ENCODE data around the gene ALDH16A1. TPM values are rescaled to one million over a fixed set of nuclear protein-coding genes. Genes with fewer than 3 reads are reported as not detected.

Gene ALDH16A1
- total and polyA plus RNA-seq, 2 donors (not counting 1 experiment from before 2014, with no cell fraction given) = 2.4 to 24.9 TPM

- Histone ChIP-seq H3K36me3 (ENCODE audit: control insufficient read depth, insufficient read depth, low read length) (no peaks in the 10 kb centered on the region), H3K4me1 (ENCODE audit: control insufficient read depth, extremely low read depth, insufficient read depth, low read length) (no peaks in the 10 kb centered on the region), H3K27ac (ENCODE audit: insufficient read depth, low read length) (no peak overlapping the region), H3K4me3 (replicated peaks in 1 of 4; ENCODE audit: control extremely low read depth in 1 of 4, insufficient read depth in 1 of 4, low read depth in 3 of 4, low read length in 4 of 4) (no peak overlapping the region), H3K9ac (ENCODE audit: insufficient read depth, low read length) (no peak overlapping the region), H3K9me3 (ENCODE audit: control insufficient read depth, insufficient read depth, low read depth, low read length) (no peaks in the 10 kb centered on the region), H3K79me2 (ENCODE audit: control insufficient read depth, insufficient read depth, low read length) (no peaks in the 10 kb centered on the region), H4K20me1 (ENCODE audit: control insufficient read depth, extremely low read depth, insufficient read depth, low read length) (no peaks in the 10 kb centered on the region), H3K27me3 (ENCODE audit: control insufficient read depth, insufficient read depth, low read length) (peaks cover 29% of the 10 kb centered on the region), H3K4me2 (ENCODE audit: extremely low read depth, insufficient read depth, low read length) (no peak overlapping the region), H2AFZ (ENCODE audit: low read length) (no peak overlapping the region)
- DNase-seq (ENCODE audit: low read depth in 2 of 2) = no peak
- TF ChIP-seq, protein P1, sequence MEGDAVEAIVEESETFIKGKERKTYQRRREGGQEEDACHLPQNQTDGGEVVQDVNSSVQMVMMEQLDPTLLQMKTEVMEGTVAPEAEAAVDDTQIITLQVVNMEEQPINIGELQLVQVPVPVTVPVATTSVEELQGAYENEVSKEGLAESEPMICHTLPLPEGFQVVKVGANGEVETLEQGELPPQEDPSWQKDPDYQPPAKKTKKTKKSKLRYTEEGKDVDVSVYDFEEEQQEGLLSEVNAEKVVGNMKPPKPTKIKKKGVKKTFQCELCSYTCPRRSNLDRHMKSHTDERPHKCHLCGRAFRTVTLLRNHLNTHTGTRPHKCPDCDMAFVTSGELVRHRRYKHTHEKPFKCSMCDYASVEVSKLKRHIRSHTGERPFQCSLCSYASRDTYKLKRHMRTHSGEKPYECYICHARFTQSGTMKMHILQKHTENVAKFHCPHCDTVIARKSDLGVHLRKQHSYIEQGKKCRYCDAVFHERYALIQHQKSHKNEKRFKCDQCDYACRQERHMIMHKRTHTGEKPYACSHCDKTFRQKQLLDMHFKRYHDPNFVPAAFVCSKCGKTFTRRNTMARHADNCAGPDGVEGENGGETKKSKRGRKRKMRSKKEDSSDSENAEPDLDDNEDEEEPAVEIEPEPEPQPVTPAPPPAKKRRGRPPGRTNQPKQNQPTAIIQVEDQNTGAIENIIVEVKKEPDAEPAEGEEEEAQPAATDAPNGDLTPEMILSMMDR (conservative IDR thresholded peaks at IDR 0.05 in 1 of 2, IDR thresholded peaks at IDR 0.05 in 1 of 2; ENCODE audit: low read depth in 1 of 2, low read length in 2 of 2) = no peak
- no peak for TF ChIP-seq EZH2 (IDR thresholded peaks at IDR 0.05; ENCODE audit: low read length, missing control alignments)
These were observed 37.8 kb upstream of the ALDH16A1 start for GRCh38 chr19:49415102-49415809.

DNA sequence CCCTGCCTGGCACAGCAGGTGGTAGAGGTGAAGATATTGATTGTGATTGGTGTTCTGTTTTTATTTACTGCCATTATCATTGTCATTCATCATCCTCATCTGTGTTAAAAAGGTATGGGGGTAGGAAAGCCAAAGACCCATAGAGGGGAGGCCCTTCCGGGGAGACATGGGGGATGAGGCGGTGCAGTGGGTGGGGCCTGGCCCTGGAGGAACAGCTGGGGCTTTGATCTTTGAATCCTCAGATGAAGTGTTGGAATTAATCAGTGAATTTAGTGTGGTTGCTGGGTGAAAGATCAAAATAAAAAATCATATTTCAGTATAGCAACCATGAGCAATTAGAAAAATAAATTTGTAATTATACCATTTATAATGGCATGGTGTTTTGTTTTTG is 37.2 kb upstream of the ALDH16A1 start:
- no peak for DNase-seq (ENCODE audit: low read depth in 2 of 2)
- Histone ChIP-seq H3K4me2 (ENCODE audit: extremely low read depth, insufficient read depth, low read length) (no peak overlapping the region), H4K20me1 (ENCODE audit: control insufficient read depth, extremely low read depth, insufficient read depth, low read length) (no peaks in the 10 kb centered on the region), H3K4me3 (replicated peaks in 1 of 4; ENCODE audit: control extremely low read depth in 1 of 4, insufficient read depth in 1 of 4, low read depth in 3 of 4, low read length in 4 of 4) (no peak overlapping the region), H3K36me3 (ENCODE audit: control insufficient read depth, insufficient read depth, low read length) (no peaks in the 10 kb centered on the region), H3K4me1 (ENCODE audit: control insufficient read depth, extremely low read depth, insufficient read depth, low read length) (no peaks in the 10 kb centered on the region), H3K79me2 (ENCODE audit: control insufficient read depth, insufficient read depth, low read length) (no peaks in the 10 kb centered on the region), H3K9ac (ENCODE audit: insufficient read depth, low read length) (no peak overlapping the region), H2AFZ (ENCODE audit: low read length) (no peak overlapping the region), H3K9me3 (ENCODE audit: control insufficient read depth, insufficient read depth, low read depth, low read length) (no peaks in the 10 kb centered on the region), H3K27me3 (ENCODE audit: control insufficient read depth, insufficient read depth, low read length) (peaks cover 34% of the 10 kb centered on the region), H3K27ac (ENCODE audit: insufficient read depth, low read length) (no peak overlapping the region)
- TF ChIP-seq EZH2 (IDR thresholded peaks at IDR 0.05; ENCODE audit: low read length, missing control alignments) = no peak
- TF ChIP-seq, protein P1 (conservative IDR thresholded peaks at IDR 0.05 in 1 of 2, IDR thresholded peaks at IDR 0.05 in 1 of 2; ENCODE audit: low read depth in 1 of 2, low read length in 2 of 2) = no peak

DNA sequence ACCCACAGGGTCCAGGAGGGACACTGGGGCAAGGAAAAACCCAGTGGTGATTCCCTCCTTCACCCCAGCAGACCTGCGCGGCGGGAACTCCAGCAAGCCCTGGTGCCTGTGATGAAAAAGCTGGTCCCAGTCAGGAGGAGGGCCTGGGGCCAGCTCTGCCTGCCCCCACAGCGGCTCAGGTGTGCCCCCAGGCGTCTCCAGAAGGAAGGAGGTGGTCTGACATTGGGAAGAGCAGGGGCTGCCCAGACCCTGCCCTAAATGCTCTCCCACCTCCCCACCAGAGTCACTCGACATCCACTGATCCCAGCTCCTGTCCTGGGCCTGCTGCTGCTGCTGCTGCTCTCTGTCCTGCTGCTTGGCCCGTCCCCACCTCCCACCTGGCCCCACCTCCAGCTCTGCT is 35.9 kb upstream of the ALDH16A1 start:
- Histone ChIP-seq H3K4me2 (ENCODE audit: extremely low read depth, insufficient read depth, low read length) (no peak overlapping the region), H4K20me1 (ENCODE audit: control insufficient read depth, extremely low read depth, insufficient read depth, low read length) (no peaks in the 10 kb centered on the region), H3K27me3 (ENCODE audit: control insufficient read depth, insufficient read depth, low read length) (peaks cover 46% of the 10 kb centered on the region), H3K4me3 (replicated peaks in 1 of 4; ENCODE audit: control extremely low read depth in 1 of 4, insufficient read depth in 1 of 4, low read depth in 3 of 4, low read length in 4 of 4) (no peak overlapping the region), H2AFZ (ENCODE audit: low read length) (no peak overlapping the region), H3K4me1 (ENCODE audit: control insufficient read depth, extremely low read depth, insufficient read depth, low read length) (no peaks in the 10 kb centered on the region), H3K9ac (ENCODE audit: insufficient read depth, low read length) (no peak overlapping the region), H3K27ac (ENCODE audit: insufficient read depth, low read length) (no peak overlapping the region), H3K9me3 (ENCODE audit: control insufficient read depth, insufficient read depth, low read depth, low read length) (no peaks in the 10 kb centered on the region), H3K79me2 (ENCODE audit: control insufficient read depth, insufficient read depth, low read length) (no peaks in the 10 kb centered on the region), H3K36me3 (ENCODE audit: control insufficient read depth, insufficient read depth, low read length) (no peaks in the 10 kb centered on the region)
- TF ChIP-seq EZH2 (IDR thresholded peaks at IDR 0.05; ENCODE audit: low read length, missing control alignments) = no peak
- TF ChIP-seq, protein P1 (conservative IDR thresholded peaks at IDR 0.05 in 1 of 2, IDR thresholded peaks at IDR 0.05 in 1 of 2; ENCODE audit: low read depth in 1 of 2, low read length in 2 of 2) = no peak
- no peak for DNase-seq (ENCODE audit: low read depth in 2 of 2)
